ENCODE measurements around the gene COG6. TPM values are rescaled to one million over a fixed set of nuclear protein-coding genes. Genes with fewer than 3 reads are reported as not detected.

COG6 gene
- polyA plus RNA-seq (2013), result 21.3 and 22.2 TPM in 2 replicates

- peak within 1 kb of the TSS; percentile 92 for H4K8ac ChIP-seq (ENCODE audit: low read depth, low read length)
- H3K23ac ChIP-seq (ENCODE audit: low read length), result no peak within 1 kb of the TSS
Observed at GRCh38 chr13:39655569-39656324, at the start of gene COG6. COG6 (plus strand) TSS chr13:39655662; CDS start chr13:39655727, 65 bp downstream.

GRCh38 chr13:39605677-39606320, 49.7 kb upstream of the COG6 start:
- H2BK120ac ChIP-seq (ENCODE audit: insufficient read depth, low read length, poor library complexity), result no peak overlapping the region
- no peak overlapping the region for H2BK12ac ChIP-seq (ENCODE audit: low read length)
- H3K4ac ChIP-seq (ENCODE audit: low read depth, low read length), result no peak overlapping the region
- no peak overlapping the region for H4K91ac ChIP-seq (ENCODE audit: low read depth, low read length)
- no peak overlapping the region for H3K18ac ChIP-seq (ENCODE audit: low read length)
- no peak overlapping the region for H3K27ac ChIP-seq (ENCODE audit: low read depth, low read length)
- peaks cover 2% of the 10 kb centered on the region in 2 experiments for H3K4me1 ChIP-seq (ENCODE audit: control insufficient read depth in 1 of 2, insufficient read depth in 2 of 2, low read length in 2 of 2)
- H3K23ac ChIP-seq (ENCODE audit: low read length), result no peak overlapping the region
- H2BK5ac ChIP-seq (ENCODE audit: low read depth, low read length, poor library complexity), result no peak overlapping the region
- H3K36me3 ChIP-seq (ENCODE audit: control insufficient read depth in 1 of 2, insufficient read depth in 2 of 2, low read length in 2 of 2), result peaks cover 0 to 1% of the 10 kb centered on the region in 2 experiments
- WGBS (ENCODE audit: extremely low coverage, insufficient coverage, insufficient read length), result no CpG with 5 or more reads among the region's 3 CpGs
- no peak overlapping the region for H3K9ac ChIP-seq (ENCODE audit: low read length)
- no peaks in the 10 kb centered on the region for H3K27me3 ChIP-seq (ENCODE audit: insufficient read depth, low read length)
- peak; percentile 55 to 86 for DNase-seq
- no peak overlapping the region for H3K4me2 ChIP-seq (ENCODE audit: low read length)
- H3K14ac ChIP-seq (ENCODE audit: low read length), result no peak overlapping the region
- H3K79me1 ChIP-seq (ENCODE audit: low read length), result peaks cover 13% of the 10 kb centered on the region
- no peak overlapping the region for H2AK5ac ChIP-seq (ENCODE audit: low read length)
- H3K9me3 ChIP-seq (ENCODE audit: insufficient read depth, low read depth, low read length), result no peaks in the 10 kb centered on the region
- H4K12ac ChIP-seq (ENCODE audit: low read depth, low read length), result no peak overlapping the region
- H4K8ac ChIP-seq (ENCODE audit: low read depth, low read length), result no peak overlapping the region
- H3K4me3 ChIP-seq (ENCODE audit: low read depth, low read length), result no peak overlapping the region
- peaks cover 8% of the 10 kb centered on the region for H3K79me2 ChIP-seq (ENCODE audit: control insufficient read depth, insufficient read depth, low read length, poor library complexity)
- no peak overlapping the region for H2AFZ ChIP-seq (ENCODE audit: insufficient read depth, low read length, poor library complexity)

More at GRCh38 chr13:39655569-39656324, at the start of gene COG6:
- Histone ChIP-seq H3K4me2 (ENCODE audit: low read length) (peak within 1 kb of the TSS; percentile 93), H3K79me2 (ENCODE audit: control insufficient read depth, insufficient read depth, low read length, poor library complexity) (peaks cover 7% of the 10 kb centered on the region), H4K12ac (ENCODE audit: low read depth, low read length) (peak within 1 kb of the TSS; percentile 78), H3K4me3 (ENCODE audit: low read depth, low read length) (peak within 1 kb of the TSS; percentile 97), H3K14ac (ENCODE audit: low read length) (peak within 1 kb of the TSS; percentile 87), H3K27ac (ENCODE audit: low read depth, low read length) (peak within 1 kb of the TSS; percentile 52), H2BK5ac (ENCODE audit: low read depth, low read length, poor library complexity) (peak within 1 kb of the TSS; percentile 74), H3K4ac (ENCODE audit: low read depth, low read length) (peak within 1 kb of the TSS; percentile 61), H3K9ac (ENCODE audit: low read length) (peak within 1 kb of the TSS; percentile 92), H3K9me3 (ENCODE audit: insufficient read depth, low read depth, low read length) (no peaks in the 10 kb centered on the region), H2AK5ac (ENCODE audit: low read length) (no peak within 1 kb of the TSS), H2BK12ac (ENCODE audit: low read length) (no peak within 1 kb of the TSS), H3K18ac (ENCODE audit: low read length) (peak within 1 kb of the TSS; percentile 71), H4K91ac (ENCODE audit: low read depth, low read length) (peak within 1 kb of the TSS; percentile 81), H2AFZ (ENCODE audit: insufficient read depth, low read length, poor library complexity) (peak within 1 kb of the TSS; percentile 93), H2BK120ac (ENCODE audit: insufficient read depth, low read length, poor library complexity) (peak within 1 kb of the TSS; percentile 70), H3K79me1 (ENCODE audit: low read length) (peaks cover 5% of the 10 kb centered on the region), H3K4me1 (ENCODE audit: control insufficient read depth in 1 of 2, insufficient read depth in 2 of 2, low read length in 2 of 2) (no peaks in the 10 kb centered on the region), H3K27me3 (ENCODE audit: insufficient read depth, low read length) (no peaks in the 10 kb centered on the region), H3K36me3 (ENCODE audit: control insufficient read depth in 1 of 2, insufficient read depth in 2 of 2, low read length in 2 of 2) (peaks cover 0 to 3% of the 10 kb centered on the region in 2 experiments)
- peak; percentile 83 to 97 for DNase-seq
- no CpG with 5 or more reads among the region's 59 CpGs for WGBS (ENCODE audit: extremely low coverage, insufficient coverage, insufficient read length)

- H3K14ac ChIP-seq (ENCODE audit: low read length), result no peak overlapping the region
- no peak overlapping the region for H3K27ac ChIP-seq (ENCODE audit: low read depth, low read length)
- H2AK5ac ChIP-seq (ENCODE audit: low read length), result no peak overlapping the region
- H3K4me1 ChIP-seq (ENCODE audit: control insufficient read depth in 1 of 2, insufficient read depth in 2 of 2, low read length in 2 of 2), result no peaks in the 10 kb centered on the region
- H2BK5ac ChIP-seq (ENCODE audit: low read depth, low read length, poor library complexity), result no peak overlapping the region
- H3K4ac ChIP-seq (ENCODE audit: low read depth, low read length), result no peak overlapping the region
- H3K79me2 ChIP-seq (ENCODE audit: control insufficient read depth, insufficient read depth, low read length, poor library complexity), result peaks cover 2% of the 10 kb centered on the region
- no peak overlapping the region for H3K23ac ChIP-seq (ENCODE audit: low read length)
- no peak overlapping the region for H3K9ac ChIP-seq (ENCODE audit: low read length)
- H4K91ac ChIP-seq (ENCODE audit: low read depth, low read length), result no peak overlapping the region
- H2BK120ac ChIP-seq (ENCODE audit: insufficient read depth, low read length, poor library complexity), result no peak overlapping the region
- H2BK12ac ChIP-seq (ENCODE audit: low read length), result no peak overlapping the region
- no peaks in the 10 kb centered on the region for H3K9me3 ChIP-seq (ENCODE audit: insufficient read depth, low read depth, low read length)
- DNase-seq, result peak; percentile 80 to 89
- no peak overlapping the region for H2AFZ ChIP-seq (ENCODE audit: insufficient read depth, low read length, poor library complexity)
- H4K12ac ChIP-seq (ENCODE audit: low read depth, low read length), result no peak overlapping the region
- H3K27me3 ChIP-seq (ENCODE audit: insufficient read depth, low read length), result no peaks in the 10 kb centered on the region
- H3K4me2 ChIP-seq (ENCODE audit: low read length), result no peak overlapping the region
- WGBS (ENCODE audit: extremely low coverage, insufficient coverage, insufficient read length), result no CpG with 5 or more reads among the region's 4 CpGs
- H3K79me1 ChIP-seq (ENCODE audit: low read length), result peaks cover 5% of the 10 kb centered on the region
- H3K4me3 ChIP-seq (ENCODE audit: low read depth, low read length), result no peak overlapping the region
- no peaks in the 10 kb centered on the region for H3K36me3 ChIP-seq (ENCODE audit: control insufficient read depth in 1 of 2, insufficient read depth in 2 of 2, low read length in 2 of 2)
- no peak overlapping the region for H4K8ac ChIP-seq (ENCODE audit: low read depth, low read length)
- H3K18ac ChIP-seq (ENCODE audit: low read length), result no peak overlapping the region
Observed at GRCh38 chr13:39607876-39608275, 47.6 kb upstream of the COG6 start.

- H4K12ac ChIP-seq (ENCODE audit: low read depth, low read length), result no peak overlapping the region
- no peak overlapping the region for H2BK120ac ChIP-seq (ENCODE audit: insufficient read depth, low read length, poor library complexity)
- H3K79me1 ChIP-seq (ENCODE audit: low read length), result no peaks in the 10 kb centered on the region
- no peak overlapping the region for H3K4me2 ChIP-seq (ENCODE audit: low read length)
- H3K4me1 ChIP-seq (ENCODE audit: control insufficient read depth in 1 of 2, insufficient read depth in 2 of 2, low read length in 2 of 2), result no peaks in the 10 kb centered on the region
- H3K79me2 ChIP-seq (ENCODE audit: control insufficient read depth, insufficient read depth, low read length, poor library complexity), result no peaks in the 10 kb centered on the region
- H4K8ac ChIP-seq (ENCODE audit: low read depth, low read length), result no peak overlapping the region
- no peak overlapping the region for H3K4ac ChIP-seq (ENCODE audit: low read depth, low read length)
- no peak overlapping the region for H3K9ac ChIP-seq (ENCODE audit: low read length)
- H4K91ac ChIP-seq (ENCODE audit: low read depth, low read length), result no peak overlapping the region
- 100% methylated on average over 1 of the region's 5 CpGs for WGBS (ENCODE audit: extremely low coverage, insufficient coverage, insufficient read length)
- no peak overlapping the region for H2AK5ac ChIP-seq (ENCODE audit: low read length)
- no peaks in the 10 kb centered on the region for H3K9me3 ChIP-seq (ENCODE audit: insufficient read depth, low read depth, low read length)
- H3K23ac ChIP-seq (ENCODE audit: low read length), result no peak overlapping the region
- no peak overlapping the region for H2BK5ac ChIP-seq (ENCODE audit: low read depth, low read length, poor library complexity)
- H3K18ac ChIP-seq (ENCODE audit: low read length), result no peak overlapping the region
- no peaks in the 10 kb centered on the region for H3K27me3 ChIP-seq (ENCODE audit: insufficient read depth, low read length)
- no peak overlapping the region for H3K4me3 ChIP-seq (ENCODE audit: low read depth, low read length)
- DNase-seq, result peak; percentile 65 to 94
- no peak overlapping the region for H3K27ac ChIP-seq (ENCODE audit: low read depth, low read length)
- H3K14ac ChIP-seq (ENCODE audit: low read length), result no peak overlapping the region
- no peak overlapping the region for H2AFZ ChIP-seq (ENCODE audit: insufficient read depth, low read length, poor library complexity)
- no peak overlapping the region for H2BK12ac ChIP-seq (ENCODE audit: low read length)
- no peaks in the 10 kb centered on the region for H3K36me3 ChIP-seq (ENCODE audit: control insufficient read depth in 1 of 2, insufficient read depth in 2 of 2, low read length in 2 of 2)
Observed at GRCh38 chr13:39612023-39612637, 43.3 kb upstream of the COG6 start.

Measured in trophoblast cell (in vitro differentiated cells and primary cell).